ENCODE measurements around the gene LMTK2.
A peak's percentile ranks its signal among the peaks of the same experiment; 100 is the strongest.

The LMTK2 gene

GRCh38 chr7:98178762-98179490 lies 72.3 kb downstream of the LMTK2 start:
- DNase-seq: peak; percentile 22

- no peak for DNase-seq
These were observed 74.1 kb downstream of the LMTK2 start for GRCh38 chr7:98180751-98181150.

GRCh38 chr7:98185101-98185500 lies 78.4 kb downstream of the LMTK2 start:
- no peak for DNase-seq

- no peak for DNase-seq
These were observed 79.9 kb downstream of the LMTK2 start for GRCh38 chr7:98186452-98187137.

- DNase-seq: no peak
These were observed 80.5 kb downstream of the LMTK2 start for GRCh38 chr7:98187138-98187502.

GRCh38 chr7:98189559-98189958 lies 82.9 kb downstream of the LMTK2 start:
- DNase-seq: no peak

- no peak for DNase-seq
These were observed 85.2 kb downstream of the LMTK2 start for GRCh38 chr7:98191668-98192431.

GRCh38 chr7:98192781-98193457 lies 86.3 kb downstream of the LMTK2 start:
- DNase-seq: no peak

- no peak for DNase-seq
These were observed 87.0 kb downstream of the LMTK2 start for GRCh38 chr7:98193474-98194180.

- no peak for DNase-seq
These were observed 87.5 kb downstream of the LMTK2 start for GRCh38 chr7:98194186-98194585.

GRCh38 chr7:98194672-98195457 lies 88.2 kb downstream of the LMTK2 start:
- no peak for DNase-seq

GRCh38 chr7:98196706-98197605 lies 90.3 kb downstream of the LMTK2 start:
- no peak for DNase-seq

GRCh38 chr7:98199131-98199530 lies 92.5 kb downstream of the LMTK2 start:
- no peak for DNase-seq

- DNase-seq: no peak
These were observed 93.7 kb downstream of the LMTK2 start for GRCh38 chr7:98200364-98200763.

- DNase-seq: no peak
These were observed 95.9 kb downstream of the LMTK2 start for GRCh38 chr7:98202367-98203195.

GRCh38 chr7:98203261-98203963 lies 96.8 kb downstream of the LMTK2 start:
- no peak for DNase-seq

- no peak for DNase-seq
These were observed 97.4 kb downstream of the LMTK2 start for GRCh38 chr7:98203964-98204605.

- DNase-seq: no peak
These were observed 98.0 kb downstream of the LMTK2 start for GRCh38 chr7:98204670-98205069.
